Mucosa of stomach (tissue), 1 donor: ENCODE measurements around the gene MGA.

Source experiments
- H3K27me3 ChIP-seq: one replicate; pipeline ENCODE4 v1.7.0; 2013; ENCODE audit warnings: mild to moderate bottlenecking, low read length; ENCODE audit not compliant: control insufficient read depth, insufficient read depth
- H3K36me3 ChIP-seq: one replicate; pipeline ENCODE4 v1.7.0; 2013; ENCODE audit warnings: low read length; ENCODE audit not compliant: control insufficient read depth, insufficient read depth
- H3K4me1 ChIP-seq: one replicate; pipeline ENCODE4 v1.7.0; 2013; ENCODE audit warnings: mild to moderate bottlenecking, low read length; ENCODE audit not compliant: control insufficient read depth, insufficient read depth
- H3K4me3 ChIP-seq: one replicate; pipeline ENCODE4 v1.7.0; 2013; ENCODE audit warnings: low read length
- H3K9ac ChIP-seq: one replicate; pipeline ENCODE4 v1.7.0; 2013; ENCODE audit warnings: mild to moderate bottlenecking, low read length, moderate library complexity
- H3K9me3 ChIP-seq: one replicate; pipeline ENCODE4 v1.7.0; 2013; ENCODE audit warnings: mild to moderate bottlenecking, low read length, moderate library complexity; ENCODE audit not compliant: control insufficient read depth
- donor health status: Pancreatic carcinoma.

Gene MGA

GRCh38 chr15:41806291-41807181, 146.3 kb downstream of the MGA start:
- Histone ChIP-seq H3K36me3 (no peaks in the 10 kb centered on the region), H3K27me3 (no peaks in the 10 kb centered on the region), H3K4me3 (no peak overlapping the region), H3K9me3 (no peaks in the 10 kb centered on the region), H3K4me1 (peaks cover 7% of the 10 kb centered on the region), H3K9ac (no peak overlapping the region)

- no peaks in the 10 kb centered on the region for H3K27me3 ChIP-seq
- H3K9me3 ChIP-seq: no peaks in the 10 kb centered on the region
- no peak overlapping the region for H3K9ac ChIP-seq
- peaks cover 7% of the 10 kb centered on the region for H3K4me1 ChIP-seq
- no peak overlapping the region for H3K4me3 ChIP-seq
- peaks cover 9% of the 10 kb centered on the region for H3K36me3 ChIP-seq
Measured at GRCh38 chr15:41809121-41809520, 148.9 kb downstream of the MGA start.

- Histone ChIP-seq H3K4me3 (no peak overlapping the region), H3K9ac (no peak overlapping the region), H3K9me3 (no peaks in the 10 kb centered on the region), H3K36me3 (peaks cover 9% of the 10 kb centered on the region), H3K4me1 (peaks cover 7% of the 10 kb centered on the region), H3K27me3 (no peaks in the 10 kb centered on the region)
Measured at GRCh38 chr15:41809526-41810220, 149.5 kb downstream of the MGA start.

GRCh38 chr15:41810651-41811431, 150.6 kb downstream of the MGA start:
- Histone ChIP-seq H3K4me1 (peaks cover 7% of the 10 kb centered on the region), H3K36me3 (peaks cover 9% of the 10 kb centered on the region), H3K9me3 (no peaks in the 10 kb centered on the region), H3K4me3 (no peak overlapping the region), H3K27me3 (no peaks in the 10 kb centered on the region), H3K9ac (no peak overlapping the region)

GRCh38 chr15:41811432-41812195, 151.4 kb downstream of the MGA start:
- H3K9ac ChIP-seq: no peak overlapping the region

GRCh38 chr15:41812820-41813375, 152.7 kb downstream of the MGA start:
- H3K36me3 ChIP-seq: peaks cover 14% of the 10 kb centered on the region

More at GRCh38 chr15:41811432-41812195, 151.4 kb downstream of the MGA start:
- Histone ChIP-seq H3K27me3 (no peaks in the 10 kb centered on the region), H3K4me3 (no peak overlapping the region), H3K9me3 (no peaks in the 10 kb centered on the region), H3K36me3 (peaks cover 10% of the 10 kb centered on the region), H3K4me1 (peaks cover under 1% of the 10 kb centered on the region)

GRCh38 chr15:41813426-41813825, 153.2 kb downstream of the MGA start:
- Histone ChIP-seq H3K9me3 (no peaks in the 10 kb centered on the region), H3K27me3 (no peaks in the 10 kb centered on the region), H3K4me1 (no peaks in the 10 kb centered on the region), H3K4me3 (no peak overlapping the region), H3K9ac (no peak overlapping the region), H3K36me3 (peaks cover 14% of the 10 kb centered on the region)

More at GRCh38 chr15:41812820-41813375, 152.7 kb downstream of the MGA start:
- Histone ChIP-seq H3K4me1 (no peaks in the 10 kb centered on the region), H3K4me3 (no peak overlapping the region), H3K9me3 (no peaks in the 10 kb centered on the region), H3K27me3 (no peaks in the 10 kb centered on the region), H3K9ac (no peak overlapping the region)

GRCh38 chr15:41814534-41814933, 154.3 kb downstream of the MGA start:
- H3K9ac ChIP-seq: no peak overlapping the region
- peaks cover 14% of the 10 kb centered on the region for H3K36me3 ChIP-seq
- no peaks in the 10 kb centered on the region for H3K9me3 ChIP-seq
- H3K27me3 ChIP-seq: no peaks in the 10 kb centered on the region
- no peak overlapping the region for H3K4me3 ChIP-seq
- H3K4me1 ChIP-seq: no peaks in the 10 kb centered on the region

- H3K4me1 ChIP-seq: peaks cover 13% of the 10 kb centered on the region
- H3K9me3 ChIP-seq: no peaks in the 10 kb centered on the region
- H3K4me3 ChIP-seq: no peak overlapping the region
- H3K9ac ChIP-seq: no peak overlapping the region
- H3K27me3 ChIP-seq: no peaks in the 10 kb centered on the region
- H3K36me3 ChIP-seq: peaks cover 19% of the 10 kb centered on the region
Measured at GRCh38 chr15:41816788-41817187, 156.6 kb downstream of the MGA start.

- Histone ChIP-seq H3K36me3 (peaks cover 19% of the 10 kb centered on the region), H3K9ac (no peak overlapping the region), H3K27me3 (no peaks in the 10 kb centered on the region)
Measured at GRCh38 chr15:41817327-41817726, 157.1 kb downstream of the MGA start.

GRCh38 chr15:41817781-41818180, 157.6 kb downstream of the MGA start:
- no peaks in the 10 kb centered on the region for H3K9me3 ChIP-seq
- H3K27me3 ChIP-seq: no peaks in the 10 kb centered on the region
- peaks cover 13% of the 10 kb centered on the region for H3K4me1 ChIP-seq

More at GRCh38 chr15:41817327-41817726, 157.1 kb downstream of the MGA start:
- H3K9me3 ChIP-seq: no peaks in the 10 kb centered on the region
- peaks cover 13% of the 10 kb centered on the region for H3K4me1 ChIP-seq
- no peak overlapping the region for H3K4me3 ChIP-seq

More at GRCh38 chr15:41817781-41818180, 157.6 kb downstream of the MGA start:
- Histone ChIP-seq H3K36me3 (peaks cover 19% of the 10 kb centered on the region), H3K9ac (no peak overlapping the region), H3K4me3 (no peak overlapping the region)
